Epithelial cell of proximal tubule (primary cell): ENCODE data around the gene FOLR1. TPM values are rescaled to one million over a fixed set of nuclear protein-coding genes. Genes with fewer than 3 reads are reported as not detected.
A peak's percentile ranks its signal among the peaks of the same experiment; 100 is the strongest.
"Not testable (repeated sequence)": the region's sequence is repeated elsewhere in the genome, so short reads cannot be mapped to it uniquely, and the experiment has no call there.

Experiments
- DNase-seq: peaks from one replicate; pipeline ENCODE4 v3.0.0-alpha.2; 2011; ENCODE audit warnings: low read depth
- H3K4me3 ChIP-seq: 2 replicates; pipeline ENCODE4 v1.5.1; 2011; ENCODE audit warnings: low read depth, mild to moderate bottlenecking, low read length
- total RNA-seq: library from RNA; depleted of rRNA; stranded (reverse); fragments of >200 nt; gene quantifications from 2 replicates; pipeline ENCODE4 v1.2.3, GENCODE V29; 2015
- TF ChIP-seq, protein P1 (sequence below): conservative IDR thresholded peaks from 2 replicates; pipeline ENCODE4 v1.5.1; 2012; ENCODE audit warnings: low read depth, mild to moderate bottlenecking, low read length

FOLR1 gene
- 1.5 and 12.3 TPM in 2 replicates for total RNA-seq

DNA sequence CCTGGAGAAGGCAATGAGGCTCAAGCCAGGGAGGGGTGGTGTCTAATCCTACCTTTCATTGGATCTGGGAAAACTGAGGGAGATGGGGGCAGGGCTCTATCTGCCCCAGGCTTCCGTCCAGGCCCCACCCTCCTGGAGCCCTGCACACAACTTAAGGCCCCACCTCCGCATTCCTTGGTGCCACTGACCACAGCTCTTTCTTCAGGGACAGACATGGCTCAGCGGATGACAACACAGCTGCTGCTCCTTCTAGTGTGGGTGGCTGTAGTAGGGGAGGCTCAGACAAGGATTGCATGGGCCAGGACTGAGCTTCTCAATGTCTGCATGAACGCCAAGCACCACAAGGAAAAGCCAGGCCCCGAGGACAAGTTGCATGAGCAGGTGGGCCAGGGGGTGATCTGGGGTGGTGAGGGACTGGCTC is at the start of gene FOLR1:
Gene FOLR1, plus strand, starts transcription at position 180 of the 421 bp plus-strand sequence. Its CDS starts 34 bp downstream, at position 214.
- TF ChIP-seq, protein P1, sequence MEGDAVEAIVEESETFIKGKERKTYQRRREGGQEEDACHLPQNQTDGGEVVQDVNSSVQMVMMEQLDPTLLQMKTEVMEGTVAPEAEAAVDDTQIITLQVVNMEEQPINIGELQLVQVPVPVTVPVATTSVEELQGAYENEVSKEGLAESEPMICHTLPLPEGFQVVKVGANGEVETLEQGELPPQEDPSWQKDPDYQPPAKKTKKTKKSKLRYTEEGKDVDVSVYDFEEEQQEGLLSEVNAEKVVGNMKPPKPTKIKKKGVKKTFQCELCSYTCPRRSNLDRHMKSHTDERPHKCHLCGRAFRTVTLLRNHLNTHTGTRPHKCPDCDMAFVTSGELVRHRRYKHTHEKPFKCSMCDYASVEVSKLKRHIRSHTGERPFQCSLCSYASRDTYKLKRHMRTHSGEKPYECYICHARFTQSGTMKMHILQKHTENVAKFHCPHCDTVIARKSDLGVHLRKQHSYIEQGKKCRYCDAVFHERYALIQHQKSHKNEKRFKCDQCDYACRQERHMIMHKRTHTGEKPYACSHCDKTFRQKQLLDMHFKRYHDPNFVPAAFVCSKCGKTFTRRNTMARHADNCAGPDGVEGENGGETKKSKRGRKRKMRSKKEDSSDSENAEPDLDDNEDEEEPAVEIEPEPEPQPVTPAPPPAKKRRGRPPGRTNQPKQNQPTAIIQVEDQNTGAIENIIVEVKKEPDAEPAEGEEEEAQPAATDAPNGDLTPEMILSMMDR: no peak
- no peak within 1 kb of the TSS for H3K4me3 ChIP-seq
- no peak for DNase-seq

DNA sequence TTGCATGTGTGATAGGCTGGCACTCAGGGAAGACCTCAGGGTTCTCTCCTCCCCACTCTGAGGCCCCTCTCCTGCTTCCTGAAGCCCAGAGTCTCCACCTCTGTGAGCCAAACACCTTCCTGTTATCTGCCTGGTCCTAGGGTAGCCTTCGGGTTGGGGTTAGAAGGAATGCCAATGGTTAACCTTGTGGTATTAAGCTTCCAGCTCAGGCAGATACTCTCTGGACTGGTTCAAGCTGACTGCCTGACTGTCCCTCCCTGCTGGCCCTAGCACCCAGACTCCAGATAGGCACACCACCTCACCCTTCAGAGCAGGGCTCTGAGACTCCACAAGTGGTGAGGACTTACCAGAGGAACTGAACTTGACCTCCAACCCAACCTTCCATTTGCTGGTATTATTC is 49.4 kb upstream of the FOLR1 start:
- not testable (repeated sequence) for DNase-seq, H3K4me3 ChIP-seq

DNA sequence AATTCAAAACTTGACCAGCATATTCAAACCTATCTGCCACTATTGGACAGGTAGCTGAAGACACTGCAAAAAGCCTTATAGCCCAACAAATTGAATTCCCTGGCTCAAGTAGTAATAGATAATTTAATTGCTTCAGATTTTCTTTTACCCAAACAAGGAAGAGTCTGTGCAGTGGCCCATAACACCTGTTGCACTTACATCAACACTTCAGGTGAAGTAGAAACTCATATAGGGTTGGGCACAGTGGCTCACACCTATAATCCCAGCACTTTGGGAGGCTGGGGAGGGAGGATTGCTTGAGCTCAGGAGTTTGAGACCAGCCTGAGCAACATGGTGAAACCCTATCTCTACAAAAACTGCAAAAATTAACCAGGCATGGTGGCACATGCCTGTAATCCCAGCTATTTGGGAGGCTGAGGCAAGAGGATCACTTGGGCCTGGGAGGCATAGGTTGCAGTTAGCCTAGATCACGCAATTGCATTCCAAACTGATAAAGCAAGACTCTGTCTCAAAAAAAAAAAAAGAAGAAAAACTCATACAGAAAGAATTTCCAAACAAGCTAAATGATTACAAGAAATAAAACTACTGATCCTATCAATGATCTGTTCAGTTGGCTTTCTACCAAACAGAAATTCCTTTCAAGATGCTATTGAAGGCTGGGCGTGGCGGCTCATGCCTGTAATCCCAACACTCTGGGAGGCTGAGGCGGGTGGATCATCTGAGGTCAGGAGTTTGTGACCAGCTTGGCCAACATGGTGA is 47.0 kb upstream of the FOLR1 start:
- DNase-seq: peak; percentile 94
- TF ChIP-seq, protein P1: no peak
- H3K4me3 ChIP-seq: no peak overlapping the region

DNA sequence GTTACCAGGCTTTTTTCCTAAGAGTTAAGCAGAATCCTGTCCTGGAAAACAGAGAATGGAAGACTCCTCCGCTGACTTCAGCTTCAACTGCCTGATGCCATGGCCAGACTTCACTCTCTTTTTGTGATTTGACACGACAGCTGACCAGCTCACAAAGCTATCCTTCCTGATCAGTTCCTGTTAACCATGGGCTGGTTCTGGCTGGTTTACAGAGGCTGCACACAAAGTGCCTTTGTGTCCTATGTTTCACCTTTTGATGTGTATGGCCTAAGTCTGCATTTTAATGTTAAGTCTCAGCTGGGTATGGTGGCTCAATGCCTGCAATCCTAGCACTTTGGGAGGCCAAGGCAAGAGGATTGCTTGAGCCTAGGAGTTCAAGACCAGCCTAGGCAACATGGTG is 45.3 kb upstream of the FOLR1 start:
- TF ChIP-seq, protein P1: no peak
- DNase-seq: no peak
- H3K4me3 ChIP-seq: no peak overlapping the region

DNA sequence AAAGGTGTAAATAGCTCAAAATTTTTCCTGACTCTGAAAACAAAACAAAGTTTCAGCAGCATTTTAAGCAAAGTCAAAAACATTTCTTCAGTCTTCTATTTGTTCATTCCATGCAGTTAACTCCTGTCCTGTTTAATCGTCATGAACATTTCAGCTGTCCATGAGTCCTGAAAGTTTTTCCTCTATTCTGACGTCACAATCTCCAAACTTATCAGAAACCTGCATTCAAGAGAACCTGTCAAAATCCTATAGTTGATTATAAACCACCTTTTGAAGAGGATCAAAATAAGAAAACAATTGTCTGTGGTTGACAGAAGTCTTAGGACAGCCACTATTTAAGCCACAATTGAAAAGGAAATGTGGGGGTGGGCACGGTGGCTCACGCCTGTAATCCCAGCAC is 41.1 kb upstream of the FOLR1 start:
- TF ChIP-seq, protein P1: no peak
- no peak overlapping the region for H3K4me3 ChIP-seq
- DNase-seq: no peak

DNA sequence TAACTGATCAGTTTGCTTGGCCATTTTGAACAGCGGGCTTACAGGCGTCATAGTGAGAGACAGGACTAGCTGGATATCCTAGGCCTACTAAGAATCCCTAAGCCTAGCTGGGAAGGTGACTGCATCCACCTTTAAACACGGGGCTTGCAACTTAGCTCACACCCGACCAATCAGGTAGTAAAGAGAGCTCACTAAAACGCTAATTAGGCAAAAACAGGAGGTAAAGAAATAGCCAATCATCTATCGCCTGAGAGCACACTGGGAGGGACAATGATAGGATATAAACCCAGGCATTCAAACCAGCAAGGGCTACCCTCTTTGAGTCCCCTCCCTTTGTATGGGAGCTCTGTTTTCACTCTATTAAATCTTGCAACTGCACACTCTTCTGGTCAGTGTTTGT is 38.1 kb upstream of the FOLR1 start:
- not testable (repeated sequence) for DNase-seq

DNA sequence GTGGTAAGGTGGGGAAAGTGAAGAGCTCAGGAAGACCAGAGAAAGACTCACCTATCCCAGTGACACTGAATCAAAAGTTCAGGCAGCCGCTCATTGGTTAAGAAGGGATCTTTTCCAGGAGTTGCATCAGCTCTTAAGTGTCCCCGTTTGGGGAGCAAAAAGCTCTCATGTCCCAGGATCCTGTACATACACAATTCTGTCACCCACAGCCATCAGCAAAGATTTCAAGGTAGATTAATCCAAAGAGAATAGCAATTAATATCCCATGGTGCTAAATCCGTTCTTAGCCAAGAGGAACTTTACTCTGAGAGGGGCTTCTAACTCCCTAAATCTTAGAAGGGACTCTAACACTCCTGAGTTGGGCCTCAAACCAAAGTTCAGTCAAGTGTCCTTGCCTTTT is 37.1 kb upstream of the FOLR1 start:
- TF ChIP-seq, protein P1: no peak
- no peak for DNase-seq
- H3K4me3 ChIP-seq: no peak overlapping the region

More for the DNA sequence above, 38.1 kb upstream of the FOLR1 start:
- H3K4me3 ChIP-seq: not testable (repeated sequence)

DNA sequence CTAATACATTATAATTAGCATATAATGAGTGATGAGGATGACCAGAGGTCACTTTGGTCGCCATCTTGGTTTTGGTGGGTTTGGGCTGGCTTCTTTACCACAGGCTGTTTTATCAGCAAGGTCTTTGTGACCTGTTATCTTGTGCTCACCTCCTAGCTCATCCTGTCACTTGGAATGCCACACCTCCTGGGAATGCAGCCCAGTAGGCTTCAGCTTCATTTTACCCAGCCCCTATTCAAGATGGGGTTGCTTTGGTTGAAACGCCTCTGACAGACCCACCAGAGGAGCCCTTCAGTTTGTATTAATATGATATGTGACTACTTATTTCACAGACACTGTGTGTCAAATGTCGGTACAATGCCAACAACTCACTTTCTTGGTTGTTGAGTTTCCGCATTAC is 36.2 kb upstream of the FOLR1 start:
- no peak for DNase-seq
- no peak overlapping the region for H3K4me3 ChIP-seq
- TF ChIP-seq, protein P1: no peak
